DND-41 (cell line): ENCODE data around the gene INO80E.

ENCODE experiments used
- ATAC-seq: fragments of 200-7000 bp; cut with Tn5 transposase; 3 replicates; pipeline ENCODE4 v1.9.1; 2021; ENCODE audit warnings: low read depth; ENCODE audit not compliant: insufficient read depth
- DNase-seq: peaks from one replicate; pipeline ENCODE4 v3.0.0-alpha.2; 2020
- H2AFZ ChIP-seq: 2 replicates; pipeline ENCODE4 v1.6.0; 2012; ENCODE audit warnings: low read depth, low read length
- H3K27ac ChIP-seq: 2 replicates; pipeline ENCODE4 v1.5.1; 2012; ENCODE audit warnings: low read length, inconsistent platforms
- H3K27me3 ChIP-seq: fragments of 200-600 bp; sonication (generic); 2 replicates; pipeline ENCODE4 v1.6.0; 2012; ENCODE audit warnings: low read length, mild to moderate bottlenecking, inconsistent platforms; ENCODE audit not compliant: insufficient read depth, poor library complexity
- H3K36me3 ChIP-seq: 2 replicates; pipeline ENCODE4 v1.5.1; 2012; ENCODE audit warnings: low read length, inconsistent platforms; ENCODE audit not compliant: insufficient read depth
- H3K4me1 ChIP-seq: 2 replicates; pipeline ENCODE4 v1.5.1; 2012; ENCODE audit warnings: mild to moderate bottlenecking, low read length; ENCODE audit not compliant: insufficient read depth
- H3K4me2 ChIP-seq: 2 replicates; pipeline ENCODE4 v1.6.0; 2012; ENCODE audit warnings: mild to moderate bottlenecking, moderate library complexity, low read length, inconsistent platforms; ENCODE audit not compliant: insufficient read depth
- H3K4me3 ChIP-seq, 2 experiments: fragments of 200-600 bp in 1 of 2; shearing (Covaris generic) in 1 of 2; 2 replicates each; pipeline ENCODE4 v1.5.1; 2012 to 2016; ENCODE audit warnings: inconsistent platforms in 2 of 2, low read length in 2 of 2, mild to moderate bottlenecking in 2 of 2, low read depth in 1 of 2, moderate library complexity in 1 of 2
- H3K79me2 ChIP-seq: 2 replicates; pipeline ENCODE4 v1.6.0; 2012; ENCODE audit warnings: low read length, inconsistent platforms; ENCODE audit not compliant: insufficient read depth
- H3K9ac ChIP-seq: 2 replicates; pipeline ENCODE4 v1.6.0; 2012; ENCODE audit warnings: low read depth, mild to moderate bottlenecking, inconsistent platforms, low read length, moderate library complexity
- H3K9me3 ChIP-seq: 2 replicates; pipeline ENCODE4 v1.5.1; 2012; ENCODE audit warnings: low read length, moderate library complexity, mild to moderate bottlenecking, inconsistent platforms; ENCODE audit not compliant: insufficient read depth, severe bottlenecking
- H4K20me1 ChIP-seq: 2 replicates; pipeline ENCODE4 v1.6.0; 2012; ENCODE audit warnings: low read length; ENCODE audit not compliant: insufficient read depth
- EZH2 ChIP-seq: IDR thresholded peaks from 3 replicates; pipeline ENCODE4 v1.6.1; 2012; ENCODE audit warnings: borderline replicate concordance, low read depth, mild to moderate bottlenecking, moderate library complexity, low read length, inconsistent platforms; ENCODE audit not compliant: severe bottlenecking
- TF ChIP-seq, protein P1 (sequence below): IDR thresholded peaks from 2 replicates; pipeline ENCODE4 v1.5.1; 2012; ENCODE audit warnings: borderline replicate concordance, low read length, moderate library complexity, mild to moderate bottlenecking; ENCODE audit not compliant: poor library complexity, severe bottlenecking; ENCODE audit errors: extremely low read depth

INO80E gene

DNA sequence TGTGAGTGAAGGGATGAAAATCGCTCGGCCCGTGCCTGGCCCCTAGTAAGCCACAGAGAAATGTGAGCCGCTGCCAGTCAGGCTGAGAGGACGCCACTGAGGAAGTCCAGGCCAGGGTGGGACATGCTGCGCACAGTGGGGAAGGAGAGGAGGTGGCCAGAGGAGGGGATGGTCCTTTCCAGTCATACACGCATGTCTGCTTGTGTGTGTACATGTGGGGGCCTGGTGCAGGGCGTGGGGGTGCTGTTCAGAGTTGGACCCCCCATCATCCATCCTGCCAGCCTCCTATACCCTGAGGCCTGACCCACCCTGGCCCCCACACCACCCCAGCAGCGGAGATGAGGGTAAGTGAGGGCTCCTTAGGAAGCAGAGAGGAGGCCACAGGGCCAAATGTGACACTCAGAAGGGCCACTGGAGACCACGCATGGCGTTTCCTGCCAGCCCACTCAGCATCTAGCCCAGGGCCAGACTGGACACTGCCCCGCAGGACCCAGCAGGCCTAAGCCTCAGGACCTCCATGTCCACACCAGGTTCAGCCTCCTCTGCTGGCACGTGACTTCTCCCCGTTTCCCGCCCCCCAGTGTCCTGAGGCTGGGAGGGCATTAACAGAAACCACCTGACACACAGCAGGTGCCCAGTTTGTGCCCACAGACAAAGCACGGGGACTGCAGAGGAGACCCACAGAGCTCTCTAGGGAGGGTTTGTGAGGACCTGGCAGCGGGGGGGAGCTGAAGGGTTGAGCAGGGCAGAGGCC lies 7.8 kb downstream of the INO80E start:
- H3K4me2 ChIP-seq = no peak overlapping the region
- peaks cover 5% of the 10 kb centered on the region; the same call in 1 of the 2 replicates for H3K79me2 ChIP-seq
- H3K27me3 ChIP-seq = no peaks in the 10 kb centered on the region
- peaks cover 70% of the 10 kb centered on the region for H3K36me3 ChIP-seq
- H2AFZ ChIP-seq = no peak overlapping the region
- H3K4me3 ChIP-seq = no peak overlapping the region
- no peak for TF ChIP-seq EZH2
- TF ChIP-seq, protein P1, sequence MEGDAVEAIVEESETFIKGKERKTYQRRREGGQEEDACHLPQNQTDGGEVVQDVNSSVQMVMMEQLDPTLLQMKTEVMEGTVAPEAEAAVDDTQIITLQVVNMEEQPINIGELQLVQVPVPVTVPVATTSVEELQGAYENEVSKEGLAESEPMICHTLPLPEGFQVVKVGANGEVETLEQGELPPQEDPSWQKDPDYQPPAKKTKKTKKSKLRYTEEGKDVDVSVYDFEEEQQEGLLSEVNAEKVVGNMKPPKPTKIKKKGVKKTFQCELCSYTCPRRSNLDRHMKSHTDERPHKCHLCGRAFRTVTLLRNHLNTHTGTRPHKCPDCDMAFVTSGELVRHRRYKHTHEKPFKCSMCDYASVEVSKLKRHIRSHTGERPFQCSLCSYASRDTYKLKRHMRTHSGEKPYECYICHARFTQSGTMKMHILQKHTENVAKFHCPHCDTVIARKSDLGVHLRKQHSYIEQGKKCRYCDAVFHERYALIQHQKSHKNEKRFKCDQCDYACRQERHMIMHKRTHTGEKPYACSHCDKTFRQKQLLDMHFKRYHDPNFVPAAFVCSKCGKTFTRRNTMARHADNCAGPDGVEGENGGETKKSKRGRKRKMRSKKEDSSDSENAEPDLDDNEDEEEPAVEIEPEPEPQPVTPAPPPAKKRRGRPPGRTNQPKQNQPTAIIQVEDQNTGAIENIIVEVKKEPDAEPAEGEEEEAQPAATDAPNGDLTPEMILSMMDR = no peak
- no peak overlapping the region for H3K27ac ChIP-seq
- H3K4me1 ChIP-seq = no peaks in the 10 kb centered on the region
- no peaks in the 10 kb centered on the region for H3K9me3 ChIP-seq
- no peak for ATAC-seq
- H4K20me1 ChIP-seq = peaks cover 3% of the 10 kb centered on the region; the same call in 1 of the 2 replicates
- H3K9ac ChIP-seq = no peak overlapping the region
- no peak for DNase-seq

DNA sequence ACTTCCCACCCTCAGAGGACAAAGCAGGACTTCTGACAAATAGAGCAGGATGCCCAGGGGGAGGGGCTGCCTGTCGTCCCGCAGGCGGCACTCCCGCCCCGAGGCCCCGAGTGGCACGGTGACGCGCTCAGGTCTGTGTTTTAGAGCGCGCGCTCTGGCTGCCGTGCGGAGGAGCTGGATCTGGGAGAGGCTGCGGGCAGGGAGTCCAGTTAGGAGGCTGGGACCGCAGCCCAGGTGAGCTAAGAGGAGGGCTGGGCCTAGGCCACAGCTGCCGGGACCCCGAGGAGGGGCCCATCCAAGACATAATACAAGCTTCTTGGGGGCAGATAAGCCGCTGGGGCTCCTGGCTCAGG lies 8.4 kb downstream of the INO80E start:
- TF ChIP-seq, protein P1 = no peak
- TF ChIP-seq EZH2 = no peak
- no peak overlapping the region for H3K4me3 ChIP-seq
- H3K9me3 ChIP-seq = no peaks in the 10 kb centered on the region
- no peak overlapping the region for H3K4me2 ChIP-seq
- ATAC-seq (no peak), DNase-seq (no peak)
- H3K4me1 ChIP-seq = no peaks in the 10 kb centered on the region
- H2AFZ ChIP-seq = no peak overlapping the region
- H3K27me3 ChIP-seq = no peaks in the 10 kb centered on the region
- no peak overlapping the region for H3K9ac ChIP-seq
- no peak overlapping the region for H3K27ac ChIP-seq
- peaks cover 65% of the 10 kb centered on the region for H3K36me3 ChIP-seq
- peaks cover 6% of the 10 kb centered on the region; the same call in 1 of the 2 replicates for H4K20me1 ChIP-seq
- peaks cover 5% of the 10 kb centered on the region; the same call in 1 of the 2 replicates for H3K79me2 ChIP-seq

DNA sequence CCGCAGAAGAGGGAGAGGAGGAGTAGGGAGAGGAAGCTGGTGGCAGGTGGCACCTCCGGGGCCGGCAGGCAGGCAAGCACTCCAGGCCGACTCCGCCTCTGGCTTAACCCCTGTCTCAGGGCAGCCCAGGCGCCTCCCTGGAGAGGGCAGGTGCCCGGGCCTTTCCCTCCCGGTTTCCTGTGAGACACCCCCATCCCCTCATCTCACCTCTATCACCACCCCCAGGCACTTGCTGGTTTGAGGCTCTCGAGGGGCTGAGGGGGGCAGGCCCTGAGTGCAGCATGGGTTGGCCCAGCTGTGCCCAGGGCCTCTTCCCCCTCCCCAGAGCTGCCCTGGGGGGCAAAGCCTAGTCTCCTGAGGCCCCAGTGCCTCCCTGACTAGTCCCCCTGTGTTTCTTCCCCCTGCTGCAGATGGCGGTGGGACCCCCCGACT lies 8.8 kb downstream of the INO80E start:
- Histone ChIP-seq H3K79me2 (0 out of 2 replicates have a peak, but pooled peaks cover under 1% of the 10 kb centered on the region), H3K27ac (no peak overlapping the region), H3K4me2 (no peak overlapping the region), H3K9ac (no peak overlapping the region), H4K20me1 (peaks cover 4% of the 10 kb centered on the region; the same call in 1 of the 2 replicates), H3K9me3 (no peaks in the 10 kb centered on the region), H2AFZ (no peak overlapping the region), H3K36me3 (peaks cover 61% of the 10 kb centered on the region), H3K4me3 (no peak overlapping the region), H3K27me3 (no peaks in the 10 kb centered on the region), H3K4me1 (no peaks in the 10 kb centered on the region)
- TF ChIP-seq EZH2 = no peak
- TF ChIP-seq, protein P1 = no peak
- DNase-seq = no peak
- 0 out of 3 replicates have a peak, but pooled peaks have one; percentile 18 for ATAC-seq
